IMR-90 (cell line): ENCODE results near the gene AFF2. TPM values are rescaled to one million over a fixed set of nuclear protein-coding genes. Genes with fewer than 3 reads are reported as not detected.

ENCODE experiments used
- ATAC-seq: fragments of 200-7000 bp; cut with Tn5 transposase; 2 replicates; pipeline ENCODE4 v1.9.1; 2020; ENCODE audit warnings: low read depth, mild to moderate bottlenecking, moderate library complexity
- BruUV-seq: library from RNA; stranded (reverse); fragments of 400-500 nt; replicated peaks from 2 replicates; lab custom pipeline; 2021; lab: Mats Ljungman, UMichigan
- CTCF ChIA-PET: fragments of 300-600 bp; formaldehyde crosslinking; extraction: SDS; loops from one replicate; lab custom pipeline; 2021; ENCODE audit warnings: antibody characterized with exemption; lab: Yijun Ruan, JAX
- POLR2A ChIA-PET: fragments of 300-600 bp; sonication (Branson Sonifier 250); formaldehyde crosslinking; loops from one replicate; lab custom pipeline; 2022; ENCODE audit warnings: antibody characterized with exemption; ENCODE audit not compliant: unreplicated experiment; lab: Charles Lee
- DNase-seq: peaks from one replicate; pipeline ENCODE4 v3.0.0; 2013
- H2AFZ ChIP-seq: replicated peaks from 2 replicates; pipeline ENCODE3; 2013; ENCODE audit warnings: low read length, mild to moderate bottlenecking; ENCODE audit not compliant: poor library complexity
- H2AK5ac ChIP-seq: 2 replicates; pipeline ENCODE4 v1.6.1; 2013; ENCODE audit warnings: low read depth, low read length, inconsistent platforms
- H2AK9ac ChIP-seq: replicated peaks from 2 replicates; pipeline ENCODE3; 2013; ENCODE audit warnings: mild to moderate bottlenecking, low read depth, low read length, moderate library complexity; ENCODE audit not compliant: poor library complexity
- H2BK120ac ChIP-seq: 2 replicates; pipeline ENCODE4 v1.6.1; 2013; ENCODE audit warnings: low read depth, low read length, inconsistent platforms
- H2BK15ac ChIP-seq: 3 replicates; pipeline ENCODE4 v1.6.1; 2013; ENCODE audit warnings: low read depth, low read length, inconsistent platforms
- H2BK20ac ChIP-seq: 2 replicates; pipeline ENCODE4 v1.6.1; 2013; ENCODE audit warnings: low read depth, mild to moderate bottlenecking, inconsistent platforms, low read length, moderate library complexity
- H2BK5ac ChIP-seq: 2 replicates; pipeline ENCODE4 v1.6.1; 2013; ENCODE audit warnings: mild to moderate bottlenecking, low read depth, low read length, inconsistent platforms; ENCODE audit not compliant: poor library complexity, severe bottlenecking
- H3K14ac ChIP-seq: replicated peaks from 2 replicates; pipeline ENCODE4 v1.6.1; 2013; ENCODE audit warnings: low read depth, low read length, inconsistent platforms
- H3K18ac ChIP-seq: 2 replicates; pipeline ENCODE4 v1.6.1; 2013; ENCODE audit warnings: low read depth, low read length, control low read depth
- H3K23ac ChIP-seq: 2 replicates; pipeline ENCODE4 v1.6.1; 2013; ENCODE audit warnings: low read depth, low read length, inconsistent platforms
- H3K27ac ChIP-seq: 2 replicates; pipeline ENCODE4 v1.5.1; 2013; ENCODE audit warnings: mild to moderate bottlenecking, control low read depth, low read length; ENCODE audit not compliant: insufficient read depth
- H3K27me3 ChIP-seq: 2 replicates; pipeline ENCODE4 v1.6.1; 2013; ENCODE audit warnings: low read length; ENCODE audit not compliant: control insufficient read depth, insufficient read depth
- H3K36me3 ChIP-seq: 2 replicates; pipeline ENCODE4 v1.6.1; 2013; ENCODE audit warnings: low read length, mixed read lengths; ENCODE audit not compliant: control insufficient read depth, insufficient read depth
- H3K4ac ChIP-seq: 2 replicates; pipeline ENCODE4 v1.6.1; 2013; ENCODE audit warnings: low read depth, low read length, inconsistent platforms
- H3K4me1 ChIP-seq: 2 replicates; pipeline ENCODE4 v1.6.1; 2013; ENCODE audit warnings: low read length, mixed read lengths; ENCODE audit not compliant: control insufficient read depth, insufficient read depth
- H3K4me2 ChIP-seq: 2 replicates; pipeline ENCODE4 v1.6.1; 2013; ENCODE audit warnings: low read depth, mild to moderate bottlenecking, control low read depth, low read length, moderate library complexity
- H3K4me3 ChIP-seq: 2 replicates; pipeline ENCODE4 v1.5.1; 2013; ENCODE audit warnings: low read depth, mild to moderate bottlenecking, control low read depth, low read length, moderate library complexity; ENCODE audit not compliant: insufficient read depth
- H3K56ac ChIP-seq: 2 replicates; pipeline ENCODE4 v1.6.1; 2013; ENCODE audit warnings: low read length, inconsistent platforms; ENCODE audit not compliant: insufficient read depth; ENCODE audit errors: extremely low read depth
- H3K79me1 ChIP-seq, 2 experiments: 2 replicates each; pipeline ENCODE4 v1.6.1; 2013; ENCODE audit warnings: low read length in 2 of 2, inconsistent platforms in 1 of 2, low read depth in 1 of 2
- H3K9ac ChIP-seq: 2 replicates; pipeline ENCODE4 v1.6.1; 2013; ENCODE audit warnings: low read depth, low read length, control low read depth
- H3K9me1 ChIP-seq: 2 replicates; pipeline ENCODE4 v1.6.1; 2013; ENCODE audit warnings: low read length, inconsistent platforms; ENCODE audit not compliant: insufficient read depth
- H3K9me3 ChIP-seq: 2 replicates; pipeline ENCODE4 v1.6.1; 2013; ENCODE audit warnings: low read length; ENCODE audit not compliant: control insufficient read depth, insufficient read depth
- H4K20me1 ChIP-seq: 2 replicates; pipeline ENCODE4 v1.6.1; 2013; ENCODE audit warnings: low read length, inconsistent platforms; ENCODE audit not compliant: insufficient read depth
- H4K5ac ChIP-seq: 2 replicates; pipeline ENCODE4 v1.6.1; 2013; ENCODE audit warnings: mild to moderate bottlenecking, low read depth, low read length, control low read depth
- H4K8ac ChIP-seq, 2 experiments: 2 replicates each; pipeline ENCODE4 v1.6.1; 2013; ENCODE audit warnings: low read depth in 2 of 2, low read length in 2 of 2, control low read depth in 1 of 2, inconsistent platforms in 1 of 2
- H4K91ac ChIP-seq: 2 replicates; pipeline ENCODE4 v1.6.1; 2013; ENCODE audit warnings: low read depth, low read length, inconsistent platforms; ENCODE audit not compliant: insufficient read depth
- BHLHE40 ChIP-seq: fragments of 150-350 bp; IDR thresholded peaks from 2 replicates; pipeline ENCODE4 v1.6.1; 2016; ENCODE audit warnings: mild to moderate bottlenecking, low read depth, low read length
- CEBPB ChIP-seq: IDR thresholded peaks from 2 replicates; pipeline ENCODE4 v1.6.1; 2012; ENCODE audit warnings: low read depth, low read length, improper control_type of control experiment
- CTCF ChIP-seq: conservative IDR thresholded peaks from 2 replicates; pipeline ENCODE4 v1.5.1; 2012; ENCODE audit warnings: mild to moderate bottlenecking, low read depth, low read length, improper control_type of control experiment
- ELK1 ChIP-seq: fragments of 150-350 bp; IDR thresholded peaks from 2 replicates; pipeline ENCODE4 v1.6.1; 2016; ENCODE audit warnings: low read depth, mild to moderate bottlenecking, low read length, moderate library complexity, borderline replicate concordance
- FOS ChIP-seq: fragments of 150-350 bp; IDR thresholded peaks from 2 replicates; pipeline ENCODE4 v1.6.1; 2016; ENCODE audit warnings: low read depth, low read length
- MAFK ChIP-seq: IDR thresholded peaks from 2 replicates; pipeline ENCODE4 v1.6.1; 2012; ENCODE audit warnings: low read depth, low read length, improper control_type of control experiment
- MAZ ChIP-seq: IDR thresholded peaks from 2 replicates; pipeline ENCODE4 v1.6.1; 2012; ENCODE audit warnings: low read depth, mild to moderate bottlenecking, low read length, improper control_type of control experiment, moderate library complexity, borderline replicate concordance
- MXI1 ChIP-seq: IDR thresholded peaks from 2 replicates; pipeline ENCODE4 v1.6.1; 2012; ENCODE audit warnings: low read depth, mild to moderate bottlenecking, low read length, moderate library complexity, borderline replicate concordance
- POLR2A ChIP-seq: IDR thresholded peaks from 2 replicates; pipeline ENCODE4 v1.6.1; 2012; ENCODE audit warnings: mild to moderate bottlenecking, low read depth, low read length
- RAD21 ChIP-seq: IDR thresholded peaks from 2 replicates; pipeline ENCODE4 v1.6.1; 2012; ENCODE audit warnings: low read length, improper control_type of control experiment
- RCOR1 ChIP-seq: IDR thresholded peaks from 2 replicates; pipeline ENCODE4 v1.6.1; 2012; ENCODE audit warnings: mild to moderate bottlenecking, low read length, improper control_type of control experiment; ENCODE audit not compliant: insufficient replicate concordance
- SMC3 ChIP-seq: fragments of 150-350 bp; IDR thresholded peaks from 2 replicates; pipeline ENCODE4 v1.6.1; 2016; ENCODE audit warnings: low read depth, mild to moderate bottlenecking, antibody characterized with exemption, low read length, moderate library complexity
- USF2 ChIP-seq: fragments of 150-350 bp; IDR thresholded peaks from 2 replicates; pipeline ENCODE4 v1.6.1; 2017; ENCODE audit warnings: mild to moderate bottlenecking, antibody characterized with exemption, low read length, low read depth
- WGBS, 2 experiments: methylation state at CpG; one replicate each; pipeline versions ENCODE4 v1.1.5 to v1.1.7; 2013; ENCODE audit warnings: missing lambda C conversion rate in 2 of 2; ENCODE audit not compliant: insufficient read length in 1 of 2; ENCODE audit errors: extremely low coverage in 2 of 2; 5-methylcytosine and 5-hydroxymethylcytosine counted together
- dilution Hi-C: fragments of 300-500 bp; cut with HindIII; formaldehyde crosslinking; loops from one replicate; pipeline ENCODE4 v1.14.3; 2018; ENCODE audit warnings: low sequenced_read_pairs; ENCODE audit not compliant: unreplicated experiment
- in situ Hi-C: fragments of 300-500 bp; cut with MboI; formaldehyde crosslinking; loops from 3 replicates; pipeline ENCODE4 v1.14.3; 2019; ENCODE audit warnings: low sequenced_read_pairs, inconsistent platforms, mixed read lengths
- intact Hi-C: fragments of 100-400 bp; cut with micrococcal nuclease; formaldehyde crosslinking; loops from 2 replicates; pipeline ENCODE4 v1.10.0; 2022
- polyA plus RNA-seq, 3 experiments: library from polyadenylated mRNA; depleted of rRNA; stranded (reverse); fragments of >200 nt; gene quantifications; 2 replicates each; pipeline ENCODE4 v1.2.3, GENCODE V29; 2012; ENCODE audit warnings: low replicate concordance in 1 of 3
- total RNA-seq: library from RNA; depleted of rRNA; stranded (reverse); fragments of >200 nt; gene quantifications from 2 replicates; pipeline ENCODE4 v1.2.3, GENCODE V29; 2012

The AFF2 gene
- total and polyA plus RNA-seq, 2 of the 4 experiments (the other 2 are of a cell fraction): 0.15 to 0.72 TPM

GRCh38 chrX:149037281-149037870 lies 537.0 kb downstream of the AFF2 start:
- Histone ChIP-seq H2AFZ (no peak overlapping the region), H3K4ac (no peak overlapping the region), H3K27ac (no peak overlapping the region), H3K27me3 (no peaks in the 10 kb centered on the region), H4K91ac (no peak overlapping the region), H2BK15ac (no peak overlapping the region), H3K18ac (no peak overlapping the region), H2AK5ac (no peak overlapping the region), H3K23ac (no peak overlapping the region), H2AK9ac (no peak overlapping the region), H3K9ac (no peak overlapping the region), H3K4me3 (no peak overlapping the region), H2BK5ac (no peak overlapping the region), H3K9me3 (peaks cover 2% of the 10 kb centered on the region; the same call in 1 of the 2 replicates), H2BK120ac (no peak overlapping the region), H3K14ac (no peak overlapping the region), H4K8ac (no peak overlapping the region), H3K36me3 (no peaks in the 10 kb centered on the region), H3K4me1 (no peaks in the 10 kb centered on the region), H3K79me1 (no peaks in the 10 kb centered on the region), H3K9me1 (no peaks in the 10 kb centered on the region), H3K56ac (no peak overlapping the region), H3K4me2 (no peak overlapping the region), H4K20me1 (no peaks in the 10 kb centered on the region), H4K5ac (no peak overlapping the region), H2BK20ac (no peak overlapping the region)
- whole genome bisulfite sequencing, 2 experiments: no CpG with 5 or more reads among the region's 3 CpGs
- DNase-seq (no peak), ATAC-seq (no peak)
- intact Hi-C loops: no loop called here
- no peak for TF ChIP-seq CEBPB
- TF ChIP-seq POLR2A: no peak
- TF ChIP-seq SMC3: no peak
- no peak for TF ChIP-seq RCOR1
- TF ChIP-seq RAD21: no peak
- TF ChIP-seq MAFK: no peak
- no peak for TF ChIP-seq ELK1
- no peak for TF ChIP-seq CTCF
- no peak for TF ChIP-seq MAZ
- no peak for TF ChIP-seq FOS
- no peak for TF ChIP-seq BHLHE40
- TF ChIP-seq USF2: no peak
- TF ChIP-seq MXI1: no peak
- in situ Hi-C loops: no loop called here
- dilution Hi-C loops: no loop called here
- ChIA-PET CTCF (no interaction called here), POLR2A (no interaction called here)
- no TSS peak for BruUV-seq
